CD4-positive, alpha-beta T cell treated with Interleukin-10 for 1 hour (primary cell): ENCODE results near the gene CEP128.

Experiments
- DNase-seq: peaks from one replicate; pipeline ENCODE4 v3.0.0-alpha.2; 2020

CEP128 gene

DNA sequence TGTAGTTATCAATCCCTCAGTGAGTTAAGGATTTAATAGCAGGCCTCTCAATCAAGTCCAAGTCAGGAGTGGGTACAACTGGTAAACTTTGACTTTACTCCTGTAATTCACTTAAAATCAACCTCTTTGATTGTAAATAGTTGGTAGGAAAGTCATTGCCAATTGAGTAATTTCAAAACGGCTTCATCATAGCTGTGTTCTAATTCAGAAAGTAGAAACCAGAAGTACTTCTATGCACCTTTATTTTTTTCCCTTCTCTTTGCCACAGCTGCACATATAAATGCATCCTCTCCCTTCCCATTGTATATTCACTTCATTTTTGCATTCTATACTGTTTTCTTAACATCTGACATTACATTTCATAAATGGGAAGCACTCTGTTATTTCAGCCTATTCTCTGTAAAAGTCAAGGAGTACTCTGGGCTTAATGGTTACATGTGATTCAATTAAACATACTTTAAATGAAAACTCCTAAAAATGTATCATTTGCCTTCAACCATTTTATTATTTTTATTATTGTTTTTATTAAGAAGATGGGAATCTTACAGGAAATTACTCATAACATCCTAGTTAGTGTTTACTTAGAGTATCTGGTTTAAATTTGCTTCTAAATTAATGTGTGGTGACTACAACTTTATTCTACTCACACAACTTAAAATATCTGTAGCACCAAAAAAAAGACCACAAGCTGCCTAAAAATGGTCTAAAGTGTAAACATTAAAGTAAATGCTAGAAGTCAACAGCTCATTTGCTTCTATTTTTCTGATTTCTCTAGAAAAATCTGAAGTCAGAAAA, 171.2 kb downstream of the CEP128 start:
- DNase-seq: no peak

DNA sequence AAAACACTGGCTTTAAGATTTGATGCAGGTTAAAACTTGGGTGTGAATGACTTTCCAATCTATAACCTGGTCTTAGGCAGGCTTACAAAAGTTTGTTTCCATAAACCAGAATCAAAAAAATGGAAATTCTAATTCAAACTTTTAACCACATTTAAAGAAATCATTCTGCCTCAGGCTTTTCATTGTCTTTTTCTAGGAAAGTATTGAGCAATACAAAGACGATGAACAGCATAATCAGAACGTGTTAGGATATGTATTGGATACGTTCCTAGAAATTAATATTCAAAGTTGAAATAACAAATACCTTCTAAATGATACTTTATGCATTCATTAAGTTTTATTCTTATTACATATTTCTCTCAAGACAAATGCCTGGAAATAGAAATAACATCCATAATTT, 172.9 kb downstream of the CEP128 start:
- no peak for DNase-seq

DNA sequence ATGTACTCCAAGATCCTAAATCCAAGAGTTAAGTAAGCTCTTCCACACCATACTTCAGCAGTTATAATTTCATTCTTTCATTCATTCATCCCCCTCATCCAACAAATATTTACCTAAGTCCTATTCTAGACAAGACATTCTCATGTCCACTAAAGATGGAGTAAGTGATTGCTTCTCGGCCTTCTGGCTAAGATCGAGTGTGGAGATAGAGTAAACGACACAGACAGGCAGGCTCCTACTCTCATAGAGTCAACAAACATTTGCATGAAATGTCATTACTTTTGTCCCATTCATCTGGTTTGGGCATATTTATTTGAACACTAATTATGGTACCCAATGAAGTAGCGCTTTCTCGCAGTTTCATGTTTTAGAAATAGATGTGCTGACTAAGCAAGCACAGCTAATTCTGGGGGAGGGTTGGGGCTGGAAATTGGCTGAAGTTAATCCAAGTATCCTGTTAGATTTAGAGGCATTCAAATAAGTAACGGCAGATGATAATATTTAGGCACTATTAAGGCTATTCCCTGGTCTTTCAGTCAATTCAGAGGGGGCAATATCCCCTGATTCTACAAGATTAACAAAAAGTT, 176.5 kb downstream of the CEP128 start:
- DNase-seq: no peak

DNA sequence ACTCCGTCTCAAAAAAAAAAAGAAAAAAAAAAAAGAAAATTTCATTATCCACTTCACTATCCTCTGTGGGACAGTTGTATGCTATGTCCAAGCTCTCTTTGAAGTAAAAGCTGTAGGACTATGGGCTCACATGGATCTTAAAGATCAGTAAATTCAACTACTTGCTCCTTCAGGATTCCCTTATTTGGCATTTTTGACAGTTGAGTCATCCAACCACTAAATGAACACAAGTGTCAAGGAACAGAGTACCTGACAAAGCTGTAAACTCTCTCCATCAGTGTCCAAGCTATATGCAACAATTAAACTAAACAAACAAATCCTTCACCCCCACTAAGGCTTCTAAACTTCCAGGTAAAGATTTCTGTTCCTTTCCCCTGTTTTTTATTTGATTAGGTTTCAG, 177.0 kb downstream of the CEP128 start:
- DNase-seq: no peak

DNA sequence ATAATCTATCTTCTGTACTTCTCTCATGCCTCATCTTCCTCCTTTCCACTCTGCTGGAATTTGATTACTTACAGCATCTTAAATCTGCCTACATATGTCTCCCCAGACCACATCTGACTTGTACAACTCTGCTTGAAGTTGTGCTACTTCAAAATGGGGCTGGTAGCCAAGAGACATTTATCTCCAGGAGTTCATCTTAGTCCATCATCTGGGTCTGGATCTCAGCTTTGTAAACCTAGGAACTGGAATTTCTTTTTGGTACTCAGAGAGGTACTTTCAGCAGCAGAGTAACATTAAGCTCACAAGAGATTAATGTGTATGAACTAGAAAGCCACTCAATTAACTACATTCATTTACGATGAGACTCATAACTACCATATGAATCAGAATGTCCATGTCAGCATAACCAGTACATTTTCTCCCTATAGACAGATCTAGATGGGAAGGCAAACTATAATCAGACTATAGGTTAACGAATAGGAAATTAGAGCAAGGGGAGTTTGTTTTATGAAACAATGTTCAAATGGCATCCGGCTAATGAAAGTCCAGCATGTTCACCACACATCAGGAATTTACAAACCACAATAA, 178.8 kb downstream of the CEP128 start:
- DNase-seq: no peak

DNA sequence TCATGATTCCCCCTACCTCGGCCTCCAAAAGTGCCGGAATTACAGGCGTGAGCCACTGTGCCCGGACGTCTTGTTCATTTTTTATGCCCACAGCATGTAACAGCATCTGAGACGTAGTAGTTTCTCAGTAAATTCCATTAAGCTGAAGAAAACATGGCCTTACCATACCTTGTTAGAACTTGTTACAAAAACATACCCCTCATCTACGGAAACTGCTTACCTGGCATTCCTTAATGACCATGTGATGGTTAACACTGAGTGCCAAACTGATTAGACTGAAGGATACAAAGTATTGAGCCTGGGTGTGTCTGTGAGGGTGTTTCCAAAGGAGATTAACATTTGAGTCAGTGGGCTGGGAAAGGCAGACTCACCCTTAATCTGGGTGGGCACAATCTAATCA, 186.8 kb downstream of the CEP128 start:
- no peak for DNase-seq

DNA sequence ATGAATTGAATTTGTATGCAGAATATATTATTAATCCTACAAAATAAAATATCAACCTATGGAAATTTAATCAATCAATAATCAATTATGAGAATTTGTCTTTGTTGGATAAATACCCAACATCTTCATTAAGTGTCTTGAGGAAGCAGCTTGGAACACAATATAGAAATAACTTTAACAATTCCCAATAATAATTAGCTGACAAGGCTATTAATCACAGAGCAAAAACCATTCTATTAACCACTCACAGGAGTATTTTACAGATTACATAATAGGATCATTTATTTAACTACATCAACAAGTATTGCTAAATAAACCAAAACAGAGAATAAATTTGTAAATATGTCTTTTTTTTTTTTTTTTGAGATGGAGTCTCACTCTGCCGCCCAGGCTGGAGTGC, 190.3 kb downstream of the CEP128 start:
- no peak for DNase-seq

DNA sequence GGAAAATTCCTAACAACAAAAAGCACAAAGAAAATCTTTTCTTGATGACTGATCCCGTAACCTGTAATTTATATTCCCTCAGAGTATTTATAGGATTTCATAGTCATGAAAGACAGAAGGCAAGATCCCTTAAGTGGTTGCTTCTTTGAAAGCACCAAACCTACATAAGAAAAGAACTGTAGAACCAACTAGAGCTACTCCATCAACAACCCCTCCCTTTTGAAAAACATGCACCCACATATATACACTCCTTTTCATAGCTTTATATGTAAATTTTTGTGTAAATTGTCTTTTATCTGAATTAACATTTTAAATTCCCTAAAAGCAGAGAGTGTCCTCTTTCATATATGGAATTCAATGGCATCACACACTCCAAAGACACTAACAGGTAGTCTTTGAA, 215.3 kb downstream of the CEP128 start:
- no peak for DNase-seq

DNA sequence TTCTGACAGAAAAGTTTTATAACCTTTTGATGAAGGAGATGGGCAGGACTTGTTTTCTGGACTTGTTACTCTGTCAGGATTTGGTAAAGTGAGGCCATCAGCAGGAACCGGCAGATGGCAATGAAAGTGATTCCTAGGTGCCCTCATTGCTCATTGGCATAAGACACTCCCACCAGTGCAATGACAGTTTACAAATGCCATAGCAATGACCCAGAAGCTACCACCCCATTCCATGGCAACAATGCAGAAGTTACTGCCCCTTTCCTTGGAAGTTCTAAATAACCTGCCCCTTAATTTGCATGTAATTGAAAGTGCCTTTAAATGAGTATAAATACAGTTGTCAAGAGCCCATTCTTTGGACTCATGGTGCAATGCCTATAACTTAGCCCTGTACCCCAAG, 222.6 kb downstream of the CEP128 start:
- no peak for DNase-seq

DNA sequence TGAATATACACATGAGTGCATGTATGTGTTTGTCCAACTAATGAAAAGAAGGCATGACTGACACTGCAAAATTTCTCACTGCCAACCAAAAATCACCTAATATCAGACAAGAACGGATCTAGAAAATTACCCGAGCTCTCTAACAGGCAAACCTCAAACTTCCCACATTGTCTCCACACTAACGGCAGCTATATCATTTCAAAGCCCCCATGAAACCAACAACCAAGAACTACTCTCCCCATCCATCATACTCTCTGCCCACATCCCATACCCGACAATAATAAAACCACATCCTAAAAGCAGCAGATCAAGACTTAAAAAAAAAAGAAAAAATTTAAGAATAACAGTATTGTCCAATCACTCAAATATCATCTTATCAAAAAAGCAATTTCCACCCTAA, 227.1 kb downstream of the CEP128 start:
- no peak for DNase-seq

DNA sequence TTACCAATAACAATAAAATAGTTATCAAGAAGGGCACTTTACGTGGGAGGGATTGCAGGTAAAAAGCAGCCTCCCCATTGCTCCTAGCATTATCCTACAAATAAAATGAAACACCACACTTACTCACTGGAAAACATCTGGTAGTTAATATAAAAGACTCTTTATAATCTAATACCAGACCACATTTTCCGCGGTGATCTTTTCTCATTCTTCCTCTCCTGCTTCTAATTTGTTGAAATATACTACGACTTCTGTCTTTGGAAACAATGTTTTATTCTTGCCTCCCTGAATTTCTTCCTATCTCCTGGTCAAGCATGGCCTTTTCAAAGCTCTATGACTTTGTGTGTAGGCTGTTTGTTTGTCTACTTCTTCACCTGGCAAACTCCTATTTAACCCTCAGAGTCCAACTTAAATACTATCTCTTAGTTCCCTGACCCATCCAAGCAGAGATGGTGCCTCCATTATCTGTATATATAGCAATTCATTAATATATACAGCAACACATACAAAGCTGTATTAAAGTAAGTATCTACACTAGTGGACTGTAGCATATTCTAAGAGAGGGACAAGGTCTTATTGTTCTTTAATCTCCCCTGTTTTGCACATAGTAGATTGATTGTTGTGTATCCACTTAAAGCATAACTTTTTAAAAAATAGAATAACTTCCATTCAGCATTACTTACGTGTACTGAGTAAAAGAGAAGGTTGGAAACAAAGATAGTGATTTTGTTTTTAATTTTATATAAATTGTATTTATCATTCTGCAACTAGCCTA, 228.3 kb downstream of the CEP128 start:
- DNase-seq: no peak

DNA sequence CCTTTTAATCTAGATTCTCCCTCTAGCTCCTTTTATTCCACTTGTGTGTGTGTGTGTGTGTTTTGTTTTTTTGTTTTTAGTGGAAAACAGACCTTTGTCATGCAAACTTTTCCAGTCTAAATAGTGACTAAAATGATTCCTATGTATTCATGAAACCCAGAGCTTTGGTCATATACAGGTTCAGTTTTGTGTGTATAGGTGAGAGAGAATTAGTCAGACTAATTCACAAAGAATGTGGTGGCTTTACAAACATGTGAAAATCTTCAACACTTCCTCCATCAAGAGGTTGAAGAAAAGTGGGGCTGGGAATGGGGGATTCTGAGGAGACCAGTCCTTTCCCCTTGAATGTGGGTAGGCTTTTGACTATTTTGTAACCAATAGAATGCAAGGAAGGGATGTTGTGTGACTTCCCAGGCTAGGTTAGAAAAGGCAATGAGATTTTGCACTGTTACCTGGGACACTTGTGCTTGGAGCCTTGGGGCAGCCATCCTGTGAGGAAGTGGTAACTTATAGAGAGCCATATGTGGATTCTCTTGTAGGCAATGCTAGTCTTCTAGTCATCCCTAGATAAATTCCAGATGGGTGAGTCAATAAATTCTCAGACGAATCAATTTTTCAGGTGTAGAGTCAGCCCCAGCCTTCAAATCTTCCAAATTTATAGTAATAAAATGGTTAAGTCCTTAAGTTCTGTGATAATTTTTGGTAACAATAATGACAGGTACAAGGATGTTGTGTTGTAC, 236.1 kb downstream of the CEP128 start:
- no peak for DNase-seq

DNA sequence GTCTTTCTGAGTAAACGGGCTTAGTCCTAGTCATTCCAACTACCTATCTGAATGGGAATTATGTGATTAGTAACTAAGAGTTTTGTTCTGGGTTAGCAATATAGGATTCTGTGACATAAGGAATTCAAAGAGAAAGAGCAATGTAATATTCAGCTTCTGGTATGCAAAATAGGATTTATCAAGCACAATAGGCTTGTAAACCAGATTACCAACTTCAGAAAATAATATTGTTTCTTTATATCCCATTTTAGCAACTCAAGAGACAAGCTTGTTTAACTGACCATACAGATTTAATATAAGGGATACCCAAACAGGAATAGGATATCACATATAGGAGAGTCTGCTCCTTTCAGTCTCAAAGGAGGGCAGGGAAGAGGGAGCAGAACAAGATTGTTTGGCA, 240.9 kb downstream of the CEP128 start:
- DNase-seq: no peak

DNA sequence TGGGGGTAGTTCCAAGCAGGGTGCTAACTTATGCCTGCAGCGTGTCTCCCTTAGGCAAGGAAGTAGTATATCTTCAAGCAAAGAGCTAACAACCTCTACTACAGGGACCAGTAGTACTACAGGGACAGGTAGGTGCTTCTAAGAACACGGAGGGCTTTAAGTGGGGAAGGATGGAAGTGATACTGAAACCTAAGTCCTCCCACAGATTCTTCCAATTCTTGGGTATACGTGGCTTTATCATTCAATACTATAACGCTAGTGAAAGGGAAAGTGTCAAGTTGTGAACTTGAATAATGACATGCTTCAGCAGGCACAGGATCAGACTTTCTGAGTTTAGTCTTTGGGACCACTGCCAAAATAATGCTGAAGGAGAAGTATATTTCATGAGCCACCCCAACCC, 241.7 kb downstream of the CEP128 start:
- no peak for DNase-seq

DNA sequence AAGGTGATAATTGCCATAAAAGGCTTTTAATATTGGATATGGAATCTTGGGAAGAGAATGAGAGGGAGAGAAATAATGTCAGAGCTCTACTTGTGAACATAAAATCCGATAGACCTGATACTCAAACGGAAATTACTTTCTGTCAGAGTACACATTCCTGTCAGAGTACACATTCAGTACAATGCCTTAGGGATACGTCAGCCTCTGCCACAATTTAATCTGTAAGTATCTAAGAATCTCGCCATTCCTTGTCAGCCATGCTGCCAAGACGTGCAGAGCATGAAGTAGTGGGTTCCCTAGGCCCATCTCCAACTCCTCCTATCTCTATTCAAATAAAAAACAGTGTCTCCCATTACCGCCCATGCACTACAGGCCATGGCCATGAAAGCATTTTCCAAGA, 242.6 kb downstream of the CEP128 start:
- no peak for DNase-seq

DNA sequence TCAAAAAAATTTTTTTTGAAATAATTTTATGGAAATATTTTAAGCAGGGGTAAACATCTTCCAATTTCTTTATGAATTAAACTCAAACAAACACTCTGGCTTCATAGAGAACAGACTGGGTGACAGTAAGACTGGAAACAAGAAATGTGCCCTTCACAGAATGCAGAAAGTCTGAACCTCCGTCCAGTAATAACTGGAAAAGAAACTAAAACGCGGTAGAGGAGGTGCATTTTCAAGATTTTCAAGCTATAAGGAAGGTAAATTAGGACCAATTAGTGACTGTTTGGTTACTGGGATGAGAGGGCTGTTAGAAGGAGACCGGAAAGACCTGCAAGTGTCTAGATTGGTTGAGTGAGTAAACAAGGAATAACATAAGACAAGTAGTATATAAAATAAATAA, 245.7 kb downstream of the CEP128 start:
- no peak for DNase-seq

DNA sequence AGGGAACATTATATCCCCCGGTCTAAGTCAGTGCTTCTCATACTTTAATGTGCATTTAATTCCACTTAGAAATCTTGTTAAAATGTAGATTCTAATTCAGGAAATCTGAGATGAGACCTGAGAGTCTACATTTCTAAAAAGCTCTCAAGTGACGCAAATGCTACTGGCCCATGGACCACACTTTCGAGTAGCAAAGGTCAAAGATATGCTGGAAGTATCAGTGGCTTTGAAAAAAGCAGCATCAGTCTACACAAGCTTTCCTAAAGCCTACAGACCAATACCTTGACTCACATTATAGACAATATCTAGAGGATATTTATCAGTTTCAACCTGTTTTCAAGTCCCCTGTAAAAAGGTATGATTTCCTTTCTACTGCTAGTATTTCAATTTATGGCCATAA, 248.6 kb downstream of the CEP128 start:
- no peak for DNase-seq

DNA sequence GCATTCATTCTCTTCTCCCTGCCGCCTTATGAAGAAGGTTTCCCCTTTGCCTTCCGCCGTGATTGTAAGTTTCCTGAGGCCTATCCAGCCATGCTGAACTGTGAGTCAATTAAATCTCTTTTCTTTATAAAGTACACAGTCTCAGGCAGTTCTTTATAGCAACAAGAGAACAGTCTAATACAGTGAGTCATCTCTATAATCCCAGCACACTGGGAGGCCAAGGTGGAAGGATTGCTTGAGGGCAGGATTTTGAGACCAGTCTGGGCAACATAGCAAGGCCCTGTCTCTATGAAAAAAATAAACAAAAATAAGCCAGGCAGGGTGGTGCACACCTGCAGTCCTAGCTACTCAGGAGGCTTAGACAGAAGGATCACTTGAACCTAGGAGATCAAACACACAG, 259.9 kb downstream of the CEP128 start:
- DNase-seq: no peak

DNA sequence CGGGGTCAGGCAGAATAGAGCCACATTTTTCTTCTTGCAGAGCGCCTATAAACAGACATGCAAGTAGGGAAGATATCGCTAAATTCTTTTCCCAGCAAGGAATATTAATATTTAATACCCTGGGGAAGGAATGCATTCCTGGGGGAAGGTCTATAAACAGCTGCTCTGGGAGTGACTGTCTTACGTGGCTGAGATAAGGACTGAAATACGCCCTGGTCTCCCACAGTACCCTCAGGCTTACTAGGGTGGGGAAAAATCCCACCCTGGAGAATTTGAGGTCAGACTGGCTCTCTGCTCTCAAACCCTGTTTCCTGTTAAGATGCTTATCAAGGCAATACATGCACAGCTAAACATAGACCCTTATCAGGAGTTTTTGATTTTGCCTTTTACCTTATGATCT, 262.3 kb downstream of the CEP128 start:
- DNase-seq: no peak

DNA sequence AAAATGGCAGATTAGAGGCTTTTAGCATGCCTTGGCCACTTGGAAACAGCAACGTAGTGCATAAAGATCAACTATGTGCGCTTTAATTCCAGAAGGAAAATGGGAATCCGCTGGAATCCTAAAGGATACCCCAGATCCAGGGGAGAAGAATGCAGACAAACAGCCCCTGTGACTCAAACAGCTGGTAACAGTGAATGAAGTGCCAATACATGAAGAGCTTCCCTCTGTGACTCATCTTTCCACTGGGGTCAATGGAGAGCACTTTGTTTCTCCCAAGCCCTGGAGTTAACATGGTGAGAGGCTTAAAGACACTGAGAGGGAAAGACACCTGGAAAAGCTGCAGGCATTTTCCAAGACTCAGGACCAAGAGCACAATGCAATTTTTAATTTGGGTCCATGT, 263.1 kb downstream of the CEP128 start:
- no peak for DNase-seq

DNA sequence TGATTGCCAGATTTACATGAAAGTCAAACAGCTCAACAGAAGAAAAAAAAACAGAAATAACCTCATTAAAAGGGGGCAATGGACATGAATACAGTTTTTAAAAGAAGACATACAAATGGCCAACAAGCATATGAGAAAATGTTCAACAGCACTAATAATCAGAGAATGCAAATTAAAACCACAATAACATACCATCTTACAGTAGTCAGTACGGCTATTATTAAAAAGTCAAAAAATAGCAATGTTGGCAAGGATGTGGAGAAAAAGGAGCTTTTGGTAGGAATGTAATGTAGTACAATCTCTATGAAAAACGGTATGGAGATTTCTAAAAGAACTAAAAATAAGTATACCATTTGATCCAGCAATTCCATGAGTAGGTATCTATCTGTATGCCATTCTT, 272.1 kb downstream of the CEP128 start:
- DNase-seq: no peak

DNA sequence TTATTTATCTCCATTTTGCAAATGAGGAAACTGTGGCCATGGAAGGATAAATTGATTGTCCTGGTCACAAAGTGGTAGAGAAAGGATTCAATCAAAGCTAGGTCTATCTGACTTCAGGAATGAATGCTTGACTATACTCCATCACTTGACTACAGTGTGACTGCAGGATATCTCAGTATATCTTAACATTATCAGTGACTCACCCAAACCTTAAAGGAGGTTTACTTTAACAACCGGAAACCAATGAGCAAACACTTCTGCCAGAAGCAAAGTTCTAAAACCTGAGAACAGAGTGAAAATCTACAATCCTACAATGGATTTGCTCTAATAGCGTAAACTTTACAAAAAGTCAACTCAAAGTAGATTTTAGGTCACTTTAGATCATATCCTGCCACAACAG, 277.0 kb downstream of the CEP128 start:
- no peak for DNase-seq

DNA sequence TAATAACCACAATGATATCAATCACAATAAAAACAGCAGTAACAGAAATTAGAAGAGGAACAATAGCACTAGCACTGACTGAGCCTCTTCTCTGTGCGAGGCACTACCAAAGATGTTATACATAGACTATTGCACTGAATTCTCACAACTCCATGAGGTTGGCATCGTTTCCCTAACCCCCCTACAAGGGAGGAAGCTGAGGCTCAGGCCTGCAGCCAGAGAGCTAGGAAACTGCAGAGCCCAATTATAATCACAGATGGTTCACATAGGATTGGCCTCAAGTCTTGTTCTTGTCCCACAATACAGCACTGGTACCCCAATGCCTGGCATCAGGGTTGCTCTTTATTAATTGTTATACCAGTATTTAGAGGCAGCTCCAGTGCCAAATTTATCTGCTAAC, 278.0 kb downstream of the CEP128 start:
- no peak for DNase-seq
